Measurements from ENCODE around the gene MXD1. TPM values are rescaled to one million over a fixed set of nuclear protein-coding genes. Genes with fewer than 3 reads are reported as not detected.

The MXD1 gene
- total RNA-seq, 4 donors from 2014 or later: 7.2 to 16.6 (median 8.8) TPM

- TF ChIP-seq CTCF (IDR thresholded peaks at IDR 0.05; ENCODE audit: low read depth): no peak
These were observed 62.3 kb downstream of the MXD1 start for GRCh38 chr2:69977186-69977585.

DNA sequence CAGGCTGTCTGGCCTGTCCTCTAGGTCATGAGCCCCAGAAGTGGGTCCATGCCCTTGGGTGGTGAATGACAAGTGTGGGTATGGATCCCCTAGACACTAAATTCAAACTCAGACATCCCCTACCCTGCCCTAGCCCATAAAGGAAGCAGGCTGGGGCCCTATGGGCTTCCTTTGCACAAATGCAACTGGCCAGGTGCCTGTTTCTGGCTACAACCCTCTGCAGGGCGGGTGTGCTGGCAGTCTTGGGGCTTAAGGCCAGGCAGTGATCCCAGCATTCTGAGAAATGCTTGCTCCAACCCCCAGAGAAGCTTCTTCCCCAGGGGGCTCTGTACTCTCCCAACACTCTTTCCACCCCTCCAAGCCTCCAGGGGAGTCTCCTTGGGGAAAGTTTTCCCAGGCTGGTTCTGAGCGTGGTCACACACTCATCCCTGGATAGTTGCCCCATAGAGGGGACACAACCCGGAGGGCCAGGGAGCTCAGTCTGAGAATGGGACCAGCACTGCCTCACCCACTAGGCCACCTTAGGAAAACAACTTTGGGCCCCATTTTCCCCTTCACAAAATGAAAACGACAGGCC lies 63.1 kb downstream of the MXD1 start:
- no peak for TF ChIP-seq CTCF (IDR thresholded peaks at IDR 0.05; ENCODE audit: low read depth)

- TF ChIP-seq CTCF (IDR thresholded peaks at IDR 0.05; ENCODE audit: low read depth): no peak
These were observed 65.2 kb downstream of the MXD1 start for GRCh38 chr2:69979902-69980807.

DNA sequence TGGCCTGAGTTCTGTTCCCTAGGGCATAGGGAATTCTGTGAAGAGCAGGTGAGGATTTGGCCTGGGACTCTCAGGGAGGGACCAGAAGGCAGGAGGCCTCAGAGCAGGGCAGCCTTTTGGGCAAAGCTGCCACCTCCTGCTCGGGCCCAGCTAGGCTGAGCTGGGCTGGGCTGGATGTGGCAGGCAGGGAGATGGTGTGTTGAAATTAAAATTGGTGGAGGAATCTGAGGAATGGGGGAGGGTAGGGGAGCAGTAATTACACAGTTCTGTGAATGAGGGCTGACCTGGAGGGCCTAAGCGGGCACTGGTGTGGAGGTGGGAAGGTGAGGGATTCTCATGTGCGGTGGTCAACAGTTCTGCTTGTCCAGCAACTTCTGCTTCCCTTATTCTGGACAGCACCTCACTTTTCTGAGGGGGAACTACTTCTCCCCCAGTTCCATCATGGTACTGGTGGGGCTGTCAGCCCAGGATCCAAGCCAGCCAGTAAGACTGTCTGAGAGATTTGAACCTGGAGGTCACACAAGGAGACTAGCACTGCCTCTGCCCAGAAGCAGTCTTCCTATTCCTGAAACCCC lies 68.6 kb downstream of the MXD1 start:
- no peak for TF ChIP-seq CTCF (IDR thresholded peaks at IDR 0.05; ENCODE audit: low read depth)

- TF ChIP-seq CTCF (IDR thresholded peaks at IDR 0.05; ENCODE audit: low read depth): no peak
These were observed 70.3 kb downstream of the MXD1 start for GRCh38 chr2:69985216-69985615.

DNA sequence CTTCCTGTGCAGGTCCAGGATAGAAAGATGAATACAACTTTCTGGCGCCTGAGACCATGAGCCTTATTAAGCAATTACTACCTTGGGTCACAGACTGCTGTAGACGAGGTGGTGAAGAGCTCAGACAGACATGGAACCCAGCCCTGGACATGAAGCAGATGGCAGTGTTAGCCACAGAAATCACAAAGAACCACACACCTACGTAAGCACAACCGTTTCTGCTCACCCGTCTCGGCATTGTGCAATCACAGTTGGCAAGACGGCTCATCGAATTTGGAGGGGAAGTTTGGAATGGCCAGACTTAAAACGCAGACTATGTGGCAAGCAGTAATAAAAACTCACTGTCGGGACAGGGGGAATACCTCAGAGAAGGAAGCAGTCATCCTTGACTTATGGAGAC lies 70.8 kb downstream of the MXD1 start:
- no peak for TF ChIP-seq CTCF (IDR thresholded peaks at IDR 0.05; ENCODE audit: low read depth)

- no peak for TF ChIP-seq CTCF (IDR thresholded peaks at IDR 0.05; ENCODE audit: low read depth)
These were observed 71.8 kb downstream of the MXD1 start for GRCh38 chr2:69986691-69987090.

All from subcutaneous adipose tissue (tissue), 4 donors.